Measurements from ENCODE around the gene PRODH2. TPM values are rescaled to one million over a fixed set of nuclear protein-coding genes. Genes with fewer than 3 reads are reported as not detected.

Gene PRODH2
- polyA plus RNA-seq, 1 experiment = not detected

GRCh38 chr19:35816262-35816661 lies 3.6 kb upstream of the PRODH2 start:
- ChIA-PET POLR2A (no interaction called here), CTCF (interaction anchor here (0.8 to 2.2 kb wide), 3 partner anchors 12 to 115 kb away, joined by 3 to 6 read pairs (median 3); no protein-coding TSS in a partner anchor)
- DNase-seq (ENCODE audit: low read depth) = no peak
- peaks cover 1% of the 10 kb centered on the region for H3K27me3 ChIP-seq (ENCODE audit: control insufficient read depth, insufficient read depth, low read length)
- no peaks in the 10 kb centered on the region for H3K36me3 ChIP-seq (ENCODE audit: control insufficient read depth, insufficient read depth, low read length)
- H3K4me3 ChIP-seq (ENCODE audit: low read depth, low read length) = no peak overlapping the region
- no peak for TF ChIP-seq CTCF (IDR thresholded peaks at IDR 0.05; ENCODE audit: insufficient read depth, low read depth, low read length)

GRCh38 chr19:35813043-35813890 lies 622 bp upstream of the PRODH2 start:
- no peaks in the 10 kb centered on the region for H3K36me3 ChIP-seq (ENCODE audit: control insufficient read depth, insufficient read depth, low read length)
- DNase-seq (ENCODE audit: low read depth) = no peak
- H3K27me3 ChIP-seq (ENCODE audit: control insufficient read depth, insufficient read depth, low read length) = peaks cover 1% of the 10 kb centered on the region
- POLR2A ChIA-PET = no interaction called here
- no peak overlapping the region for H3K4me3 ChIP-seq (ENCODE audit: low read depth, low read length)
- TF ChIP-seq CTCF (IDR thresholded peaks at IDR 0.05; ENCODE audit: insufficient read depth, low read depth, low read length) = no peak
- CTCF ChIA-PET = no interaction called here

- no peak for DNase-seq (ENCODE audit: low read depth)
- ChIA-PET POLR2A (no interaction called here), CTCF (interaction anchor here (0.8 to 1.0 kb wide), 2 partner anchors 34 to 119 kb away, joined by 3 to 7 read pairs; no protein-coding TSS in a partner anchor)
- peaks cover 3% of the 10 kb centered on the region for H3K27me3 ChIP-seq (ENCODE audit: control insufficient read depth, insufficient read depth, low read length)
- H3K4me3 ChIP-seq (ENCODE audit: low read depth, low read length) = no peak overlapping the region
- TF ChIP-seq CTCF (IDR thresholded peaks at IDR 0.05; ENCODE audit: insufficient read depth, low read depth, low read length) = no peak
- H3K36me3 ChIP-seq (ENCODE audit: control insufficient read depth, insufficient read depth, low read length) = no peaks in the 10 kb centered on the region
These were observed 1.1 kb downstream of the PRODH2 start for GRCh38 chr19:35811317-35812219.

GRCh38 chr19:35807633-35808032 lies 5.0 kb downstream of the PRODH2 start:
- ChIA-PET CTCF (interaction anchor here (1.0 kb wide), 1 partner anchor 12 kb away, joined by 4 read pairs; no protein-coding TSS in a partner anchor), POLR2A (no interaction called here)
- Histone ChIP-seq H3K36me3 (ENCODE audit: control insufficient read depth, insufficient read depth, low read length) (no peaks in the 10 kb centered on the region), H3K4me3 (ENCODE audit: low read depth, low read length) (no peak overlapping the region), H3K27me3 (ENCODE audit: control insufficient read depth, insufficient read depth, low read length) (peaks cover 2% of the 10 kb centered on the region)
- TF ChIP-seq CTCF (IDR thresholded peaks at IDR 0.05; ENCODE audit: insufficient read depth, low read depth, low read length) = no peak
- no peak for DNase-seq (ENCODE audit: low read depth)

GRCh38 chr19:35806597-35806996 lies 6.0 kb downstream of the PRODH2 start:
- POLR2A ChIA-PET = no interaction called here
- H3K4me3 ChIP-seq (ENCODE audit: low read depth, low read length) = no peak overlapping the region
- no peaks in the 10 kb centered on the region for H3K36me3 ChIP-seq (ENCODE audit: control insufficient read depth, insufficient read depth, low read length)
- TF ChIP-seq CTCF (IDR thresholded peaks at IDR 0.05; ENCODE audit: insufficient read depth, low read depth, low read length) = no peak
- peaks cover 2% of the 10 kb centered on the region; the same call in 1 of the 2 replicates for H3K27me3 ChIP-seq (ENCODE audit: control insufficient read depth, insufficient read depth, low read length)
- CTCF ChIA-PET = no interaction called here
- DNase-seq (ENCODE audit: low read depth) = no peak
